Keratinocyte (primary cell): ENCODE results near the gene PCDHGA4. TPM values are rescaled to one million over a fixed set of nuclear protein-coding genes. Genes with fewer than 3 reads are reported as not detected.

Experiments used
- DNase-seq: peaks from one replicate; pipeline ENCODE4 v3.0.0-alpha.2; 2011; ENCODE audit warnings: low read depth, missing footprints, low spot score
- FAIRE-seq: peaks from 2 replicates; lab custom pipeline; 2011; peaks lifted over from hg19 to GRCh38; lab: Jason Lieb, UNC
- H2AFZ ChIP-seq: 2 replicates; pipeline ENCODE4 v1.6.0; 2012; ENCODE audit warnings: low read length, control low read depth, inconsistent platforms; ENCODE audit not compliant: control insufficient read depth
- H3K27ac ChIP-seq: 2 replicates; pipeline ENCODE4 v1.5.1; 2011; ENCODE audit warnings: low read length; ENCODE audit not compliant: control insufficient read depth, insufficient read depth
- H3K27me3 ChIP-seq: 3 replicates; pipeline ENCODE4 v1.6.0; 2011; ENCODE audit warnings: low read length; ENCODE audit not compliant: control insufficient read depth, insufficient read depth; ENCODE audit errors: extremely low read depth
- H3K36me3 ChIP-seq, 2 experiments: 2 replicates in 1 of 2; 3 replicates in 1 of 2; pipeline ENCODE4 v1.5.1; 2011; ENCODE audit warnings: low read length in 2 of 2, mild to moderate bottlenecking in 1 of 2; ENCODE audit not compliant: control insufficient read depth in 2 of 2, insufficient read depth in 2 of 2; ENCODE audit errors: extremely low read depth in 1 of 2
- H3K4me1 ChIP-seq: 3 replicates; pipeline ENCODE4 v1.5.1; 2011; ENCODE audit warnings: low read length; ENCODE audit not compliant: control insufficient read depth, insufficient read depth; ENCODE audit errors: extremely low read depth
- H3K4me2 ChIP-seq: 3 replicates; pipeline ENCODE4 v1.6.0; 2011; ENCODE audit warnings: low read depth, low read length; ENCODE audit not compliant: control insufficient read depth, insufficient read depth; ENCODE audit errors: extremely low read depth
- H3K4me3 ChIP-seq, 3 experiments: fragments of 200-600 bp in 1 of 3; sonication (generic) in 1 of 3; 2 replicates in 2 of 3; 3 replicates in 1 of 3; pipeline ENCODE4 v1.5.1; 2011 to 2016; ENCODE audit warnings: low read length in 3 of 3, mild to moderate bottlenecking in 3 of 3, control low read depth in 2 of 3, inconsistent platforms in 1 of 3, low read depth in 1 of 3, mixed read lengths in 1 of 3, mixed run types in 1 of 3, moderate library complexity in 1 of 3; ENCODE audit not compliant: control insufficient read depth in 2 of 3, insufficient read depth in 2 of 3; ENCODE audit errors: extremely low read depth in 1 of 3
- H3K79me2 ChIP-seq: 2 replicates; pipeline ENCODE4 v1.6.0; 2012; ENCODE audit warnings: low read length; ENCODE audit not compliant: control insufficient read depth, insufficient read depth
- H3K9ac ChIP-seq: 3 replicates; pipeline ENCODE4 v1.6.0; 2011; ENCODE audit warnings: low read length; ENCODE audit not compliant: control insufficient read depth, insufficient read depth; ENCODE audit errors: extremely low read depth
- H3K9me1 ChIP-seq: 3 replicates; pipeline ENCODE4 v1.6.0; 2011; ENCODE audit warnings: low read length; ENCODE audit not compliant: control insufficient read depth, insufficient read depth; ENCODE audit errors: extremely low read depth
- H3K9me3 ChIP-seq: 2 replicates; pipeline ENCODE4 v1.5.1; 2012; ENCODE audit warnings: low read depth, low read length; ENCODE audit not compliant: control insufficient read depth
- H4K20me1 ChIP-seq: 3 replicates; pipeline ENCODE4 v1.6.0; 2011; ENCODE audit warnings: low read length; ENCODE audit not compliant: control insufficient read depth, insufficient read depth; ENCODE audit errors: extremely low read depth
- EZH2 ChIP-seq: IDR thresholded peaks from one replicate; pipeline ENCODE4 v1.6.1; 2012; ENCODE audit warnings: inconsistent platforms, mild to moderate bottlenecking, low read length, moderate library complexity
- dilution Hi-C: fragments of 300-500 bp; cut with MboI; formaldehyde crosslinking; loops from one replicate; pipeline ENCODE4 v1.7.0; 2020; ENCODE audit warnings: low sequenced_read_pairs; ENCODE audit not compliant: extremely low pct_ligation_motif_present
- polyA plus RNA-seq, 5 experiments: library from polyadenylated mRNA; depleted of rRNA in 3 of 5; stranded (reverse) in 3 of 5; stranded (forward) in 1 of 5; unstranded in 1 of 5; fragments of >200 nt; gene quantifications; 1 replicate in 1 of 5; 2 replicates in 3 of 5; 3 replicates in 1 of 5; pipeline versions ENCODE4 v1.2.1 to v1.2.3, GENCODE V29; 2011 to 2012; ENCODE audit warnings: missing spikeins in 2 of 5, low read depth in 1 of 5, low replicate concordance in 1 of 5
- TF ChIP-seq, protein P1 (sequence below), 3 experiments: IDR thresholded peaks in 1 of 3; conservative IDR thresholded peaks in 1 of 3; optimal IDR thresholded peaks in 1 of 3; 2 replicates in 2 of 3; 3 replicates in 1 of 3; pipeline versions ENCODE3 to v1.5.1; 2011; ENCODE audit warnings: low read length in 3 of 3, mild to moderate bottlenecking in 3 of 3, moderate library complexity in 2 of 3, control low read depth in 1 of 3, inconsistent platforms in 1 of 3; ENCODE audit not compliant: insufficient read depth in 2 of 3; ENCODE audit errors: extremely low read depth in 1 of 3

PCDHGA4 gene
- polyA plus RNA-seq, 1 donor (not counting 4 experiments of a cell fraction or from before 2014, with no cell fraction given), result 0.05 TPM

DNA sequence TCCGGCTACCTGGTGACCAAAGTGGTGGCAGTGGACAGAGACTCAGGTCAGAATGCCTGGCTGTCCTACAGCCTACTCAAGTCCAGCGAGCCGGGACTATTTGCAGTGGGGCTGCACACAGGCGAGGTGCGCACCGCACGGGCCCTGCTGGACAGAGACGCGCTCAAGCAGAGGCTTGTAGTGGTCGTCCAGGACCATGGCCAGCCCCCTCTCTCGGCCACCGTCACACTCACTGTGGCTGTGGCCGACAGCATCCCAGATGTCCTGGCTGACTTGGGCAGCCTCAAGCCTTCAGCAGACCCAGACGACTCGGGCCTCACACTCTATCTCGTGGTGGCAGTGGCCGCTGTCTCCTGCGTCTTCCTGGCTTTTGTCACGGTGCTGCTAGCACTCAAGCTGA, 2.1 kb downstream of the PCDHGA4 start:
- TF ChIP-seq, protein P1, sequence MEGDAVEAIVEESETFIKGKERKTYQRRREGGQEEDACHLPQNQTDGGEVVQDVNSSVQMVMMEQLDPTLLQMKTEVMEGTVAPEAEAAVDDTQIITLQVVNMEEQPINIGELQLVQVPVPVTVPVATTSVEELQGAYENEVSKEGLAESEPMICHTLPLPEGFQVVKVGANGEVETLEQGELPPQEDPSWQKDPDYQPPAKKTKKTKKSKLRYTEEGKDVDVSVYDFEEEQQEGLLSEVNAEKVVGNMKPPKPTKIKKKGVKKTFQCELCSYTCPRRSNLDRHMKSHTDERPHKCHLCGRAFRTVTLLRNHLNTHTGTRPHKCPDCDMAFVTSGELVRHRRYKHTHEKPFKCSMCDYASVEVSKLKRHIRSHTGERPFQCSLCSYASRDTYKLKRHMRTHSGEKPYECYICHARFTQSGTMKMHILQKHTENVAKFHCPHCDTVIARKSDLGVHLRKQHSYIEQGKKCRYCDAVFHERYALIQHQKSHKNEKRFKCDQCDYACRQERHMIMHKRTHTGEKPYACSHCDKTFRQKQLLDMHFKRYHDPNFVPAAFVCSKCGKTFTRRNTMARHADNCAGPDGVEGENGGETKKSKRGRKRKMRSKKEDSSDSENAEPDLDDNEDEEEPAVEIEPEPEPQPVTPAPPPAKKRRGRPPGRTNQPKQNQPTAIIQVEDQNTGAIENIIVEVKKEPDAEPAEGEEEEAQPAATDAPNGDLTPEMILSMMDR (optimal IDR thresholded peaks at IDR 0.05 in 1 of 3, IDR thresholded peaks at IDR 0.05 in 1 of 3, conservative IDR thresholded peaks at IDR 0.05 in 1 of 3; ENCODE audit: extremely low read depth in 1 of 3, insufficient read depth in 2 of 3, low read length in 3 of 3), result no peak
- no peak for TF ChIP-seq EZH2
- peaks cover 19% of the 10 kb centered on the region for H3K27me3 ChIP-seq
- H3K4me3 ChIP-seq, result no peak overlapping the region
- H4K20me1 ChIP-seq, result no peaks in the 10 kb centered on the region
- dilution Hi-C loops, result no loop called here
- no peak overlapping the region for H3K9ac ChIP-seq
- FAIRE-seq, result no peak
- H3K4me2 ChIP-seq, result no peak overlapping the region
- no peak overlapping the region for H2AFZ ChIP-seq
- no peaks in the 10 kb centered on the region for H3K4me1 ChIP-seq
- no peaks in the 10 kb centered on the region for H3K36me3 ChIP-seq
- H3K79me2 ChIP-seq, result no peaks in the 10 kb centered on the region
- DNase-seq, result no peak
- H3K27ac ChIP-seq, result no peak overlapping the region
- no peaks in the 10 kb centered on the region for H3K9me1 ChIP-seq
- peaks cover 12% of the 10 kb centered on the region for H3K9me3 ChIP-seq

DNA sequence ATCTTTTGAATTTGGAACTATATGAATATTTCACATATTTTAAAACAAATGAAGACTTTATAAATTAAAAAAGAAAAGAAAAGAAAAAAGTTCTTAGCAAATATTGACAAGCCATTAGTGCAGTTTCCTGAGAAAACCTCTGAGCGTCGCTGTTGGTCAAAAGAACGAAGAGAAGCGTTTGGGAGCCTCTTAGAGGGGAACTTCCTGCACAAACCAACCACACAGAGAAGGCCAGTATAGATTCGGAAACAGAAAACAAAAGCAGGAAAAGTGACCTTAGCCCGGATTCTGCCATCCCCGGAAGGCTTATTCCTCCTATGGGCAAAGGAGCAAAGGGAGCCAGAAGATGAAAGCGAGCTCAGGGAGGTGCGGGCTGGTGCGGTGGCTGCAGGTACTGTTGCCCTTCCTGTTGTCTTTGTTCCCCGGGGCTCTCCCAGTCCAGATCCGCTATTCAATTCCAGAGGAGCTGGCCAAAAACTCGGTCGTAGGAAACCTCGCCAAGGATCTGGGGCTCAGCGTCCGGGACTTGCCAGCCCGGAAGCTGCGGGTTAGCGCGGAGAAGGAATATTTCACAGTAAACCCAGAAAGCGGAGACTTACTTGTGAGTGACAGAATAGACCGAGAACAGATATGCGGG, 5.1 kb downstream of the PCDHGA4 start, which contains the start of gene PCDHGB2:
Gene PCDHGB2 (plus strand): TSS at position 205 of the 637 bp plus-strand sequence. CDS start 142 bp downstream, at position 347.
- H3K27ac ChIP-seq, result no peak within 1 kb of the TSS
- no peak for FAIRE-seq

More for the DNA sequence above, 5.1 kb downstream of the PCDHGA4 start, which contains the start of gene PCDHGB2:
- H3K9me1 ChIP-seq, result no peaks in the 10 kb centered on the region
- peaks cover 15% of the 10 kb centered on the region for H3K9me3 ChIP-seq
- H3K27me3 ChIP-seq, result peaks cover 34% of the 10 kb centered on the region
- H3K9ac ChIP-seq, result no peak within 1 kb of the TSS
- dilution Hi-C loops, result no loop called here
- peak within 1 kb of the TSS; percentile 18 for H3K4me2 ChIP-seq
- no peaks in the 10 kb centered on the region for H3K4me1 ChIP-seq
- DNase-seq, result no peak
- TF ChIP-seq, protein P1 (optimal IDR thresholded peaks at IDR 0.05 in 1 of 3, IDR thresholded peaks at IDR 0.05 in 1 of 3, conservative IDR thresholded peaks at IDR 0.05 in 1 of 3; ENCODE audit: extremely low read depth in 1 of 3, insufficient read depth in 2 of 3, low read length in 3 of 3), result peak in 2 of 3 experiments; percentile 4 to 28
- TF ChIP-seq EZH2, result no peak
- no peaks in the 10 kb centered on the region for H3K79me2 ChIP-seq
- no peaks in the 10 kb centered on the region for H4K20me1 ChIP-seq
- no peak within 1 kb of the TSS for H2AFZ ChIP-seq
- no peaks in the 10 kb centered on the region for H3K36me3 ChIP-seq
- H3K4me3 ChIP-seq, result no peak within 1 kb of the TSS
